SK-N-SH (cell line): ENCODE measurements around the gene MARCHF3. TPM values are rescaled to one million over a fixed set of nuclear protein-coding genes. Genes with fewer than 3 reads are reported as not detected.
A peak's percentile ranks its signal among the peaks of the same experiment; 100 is the strongest.

Experiments
- CTCF ChIA-PET: fragments of 300-600, 350-600 bp; formaldehyde crosslinking; extraction: SDS; loops from one replicate; lab custom pipeline; 2021; lab: Yijun Ruan, JAX
- POLR2A ChIA-PET: fragments of 350-600 bp; sonication (Branson Sonifier 250); formaldehyde crosslinking; extraction: SDS; loops from one replicate; lab custom pipeline; 2020; ENCODE audit warnings: antibody characterized with exemption, inconsistent platforms; lab: Yijun Ruan, JAX
- DNase-seq: peaks from one replicate; pipeline ENCODE4 v3.0.0; 2012
- H2AFZ ChIP-seq: fragments of 200-600 bp; sonication (generic); 2 replicates; pipeline ENCODE4 v1.8.1; 2016; ENCODE audit warnings: antibody characterized with exemption, mild to moderate bottlenecking, low read depth
- H3F3A ChIP-seq: fragments of 200-600 bp; sonication (generic); replicated peaks from 2 replicates; pipeline ENCODE3; 2016; ENCODE audit warnings: antibody characterized with exemption, mild to moderate bottlenecking; ENCODE audit not compliant: insufficient read depth
- H3K27ac ChIP-seq, 2 experiments: fragments of 200-500 bp in 1 of 2; fragments of 200-600 bp in 1 of 2; sonication (Bioruptor generic) in 1 of 2; sonication (generic), shearing (Covaris generic) in 1 of 2; 2 replicates each; pipeline versions ENCODE4 v1.5.1 to v1.6.1; 2014 to 2016; ENCODE audit warnings: low read depth in 2 of 2, inconsistent platforms in 1 of 2, low read length in 1 of 2, mild to moderate bottlenecking in 1 of 2, mixed read lengths in 1 of 2
- H3K27me3 ChIP-seq: fragments of 200-600 bp; sonication (generic), shearing (Covaris generic); 2 replicates; pipeline ENCODE4 v1.6.1; 2016; ENCODE audit warnings: mixed run types; ENCODE audit not compliant: insufficient read depth
- H3K36me3 ChIP-seq, 2 experiments: fragments of 200-500 bp in 1 of 2; fragments of 200-600 bp in 1 of 2; sonication (Bioruptor generic) in 1 of 2; sonication (generic) in 1 of 2; replicated peaks in 1 of 2; 2 replicates each; pipeline versions ENCODE3 to v1.5.1; 2014 to 2016; ENCODE audit warnings: low read length in 1 of 2, mild to moderate bottlenecking in 1 of 2; ENCODE audit not compliant: insufficient read depth in 2 of 2, control insufficient read depth in 1 of 2
- H3K4me1 ChIP-seq, 2 experiments: fragments of 200-500 bp in 1 of 2; fragments of 200-600 bp in 1 of 2; sonication (Bioruptor generic) in 1 of 2; sonication (generic), shearing (Covaris generic) in 1 of 2; 2 replicates each; pipeline versions ENCODE4 v1.5.1 to v1.6.1; 2014 to 2016; ENCODE audit warnings: low read depth in 1 of 2, low read length in 1 of 2, mixed run types in 1 of 2; ENCODE audit not compliant: insufficient read depth in 2 of 2, control insufficient read depth in 1 of 2
- H3K4me2 ChIP-seq: fragments of 200-600 bp; sonication (generic), shearing (Covaris generic); 2 replicates; pipeline ENCODE4 v1.6.1; 2017; ENCODE audit warnings: mixed run types
- H3K4me3 ChIP-seq, 2 experiments: fragments of 200-500 bp in 1 of 2; fragments of 200-600 bp in 1 of 2; sonication (Bioruptor generic) in 1 of 2; sonication (generic), shearing (Covaris generic) in 1 of 2; 2 replicates each; pipeline versions ENCODE4 v1.5.1 to v1.8.1; 2014 to 2016; ENCODE audit warnings: low read depth in 2 of 2, inconsistent platforms in 1 of 2, low read length in 1 of 2, mild to moderate bottlenecking in 1 of 2, mixed read lengths in 1 of 2, moderate library complexity in 1 of 2
- H3K79me2 ChIP-seq: fragments of 200-600 bp; sonication (generic); 2 replicates; pipeline ENCODE4 v1.8.1; 2017; ENCODE audit warnings: mild to moderate bottlenecking; ENCODE audit not compliant: insufficient read depth
- H3K9ac ChIP-seq: fragments of 200-600 bp; sonication (generic); 2 replicates; pipeline ENCODE4 v1.6.1; 2017; ENCODE audit warnings: mixed run types
- H3K9me2 ChIP-seq: fragments of 200-600 bp; sonication (generic); 2 replicates; pipeline ENCODE4 v1.6.1; 2017; ENCODE audit warnings: mixed run types
- H3K9me3 ChIP-seq: fragments of 200-600 bp; sonication (generic); 2 replicates; pipeline ENCODE4 v1.6.1; 2017; ENCODE audit warnings: mixed run types, mild to moderate bottlenecking, moderate library complexity
- H4K20me1 ChIP-seq: fragments of 200-600 bp; sonication (generic); 2 replicates; pipeline ENCODE4 v1.6.1; 2017; ENCODE audit warnings: mild to moderate bottlenecking, mixed run types; ENCODE audit not compliant: insufficient read depth
- ELF1 ChIP-seq: IDR thresholded peaks from 2 replicates; pipeline ENCODE4 v1.4.0; 2012
- FOSL2 ChIP-seq: IDR thresholded peaks from 2 replicates; pipeline ENCODE4 v1.4.0; 2012; ENCODE audit warnings: low read depth, mild to moderate bottlenecking, moderate library complexity, borderline replicate concordance
- FOXJ3 ChIP-seq: sonication (generic); formaldehyde crosslinking; IDR thresholded peaks from 2 replicates; pipeline ENCODE4 v1.5.1; 2020; ENCODE audit warnings: mild to moderate bottlenecking, missing genetic modification reagents
- GATA2 ChIP-seq: sonication (generic); formaldehyde crosslinking; IDR thresholded peaks from 2 replicates; pipeline ENCODE4 v1.5.0; 2020; ENCODE audit warnings: mild to moderate bottlenecking, missing genetic modification reagents
- RAD21 ChIP-seq: IDR thresholded peaks from 2 replicates; pipeline ENCODE4 v1.6.1; 2012; ENCODE audit warnings: mild to moderate bottlenecking, low read length
- REST ChIP-seq: IDR thresholded peaks from 2 replicates; pipeline ENCODE4 v1.6.1; 2012; ENCODE audit warnings: mild to moderate bottlenecking, low read depth, low read length, moderate library complexity
- RXRA ChIP-seq: IDR thresholded peaks from 2 replicates; pipeline ENCODE4 v1.4.0; 2012; ENCODE audit warnings: low read depth, mild to moderate bottlenecking, borderline replicate concordance
- TCF12 ChIP-seq: IDR thresholded peaks from 2 replicates; pipeline ENCODE4 v1.4.0; 2012
- YY1 ChIP-seq: IDR thresholded peaks from 2 replicates; pipeline ENCODE4 v1.4.0; 2012; ENCODE audit warnings: low read depth, mild to moderate bottlenecking
- WGBS: methylation state at CpG from one replicate; pipeline ENCODE4 v1.1.6; 2017; ENCODE audit warnings: low lambda C conversion rate; 5-methylcytosine and 5-hydroxymethylcytosine counted together
- polyA plus RNA-seq, 3 experiments: library from polyadenylated mRNA; depleted of rRNA; stranded (reverse); fragments of >200 nt; gene quantifications; 2 replicates each; pipeline ENCODE4 v1.2.3, GENCODE V29; 2012

Gene MARCHF3
- polyA plus RNA-seq, 1 of the 3 experiments (the other 2 are of a cell fraction) = 21.5 TPM

GRCh38 chr5:127077366-127077765 lies 47.0 kb upstream of the MARCHF3 start:
- Histone ChIP-seq H3K4me1 (peaks cover 3 to 7% of the 10 kb centered on the region in 2 experiments; a peak in 2 of 4 replicates), H3K27ac (no peak overlapping the region), H3K4me3 (no peak overlapping the region), H3K79me2 (no peaks in the 10 kb centered on the region), H4K20me1 (no peaks in the 10 kb centered on the region), H3K36me3 (no peaks in the 10 kb centered on the region), H3F3A (peaks cover 15% of the 10 kb centered on the region), H2AFZ (no peak overlapping the region), H3K4me2 (no peak overlapping the region), H3K9me3 (no peaks in the 10 kb centered on the region), H3K9me2 (no peaks in the 10 kb centered on the region), H3K9ac (no peak overlapping the region), H3K27me3 (no peaks in the 10 kb centered on the region)
- TF ChIP-seq ELF1 (no peak), TCF12 (no peak), YY1 (no peak)
- POLR2A ChIA-PET = interaction anchor here (0.6 kb wide), 1 partner anchor 212 kb away, joined by 3 read pairs; no protein-coding TSS in a partner anchor
- WGBS = 80% methylated on average over 1 of the region's 1 CpG
- CTCF ChIA-PET = no interaction called here
- DNase-seq = no peak

GRCh38 chr5:127076315-127077129 lies 46.2 kb upstream of the MARCHF3 start:
- H3K27ac ChIP-seq = no peak overlapping the region
- H3K4me3 ChIP-seq = no peak overlapping the region
- TF ChIP-seq RAD21 (no peak), GATA2 (no peak), FOSL2 (peak; percentile 46; the same call in 1 of the 2 replicates), RXRA (0 out of 2 replicates have a peak, but pooled peaks have one; percentile 14), YY1 (no peak), REST (no peak), FOXJ3 (CRISPR knock-in tag) (no peak)
- TF ChIP-seq, all 33 proteins: peak for 2
- ChIA-PET POLR2A (no interaction called here), CTCF (no interaction called here)
- no peak overlapping the region for H3K9ac ChIP-seq
- H3K9me2 ChIP-seq = no peaks in the 10 kb centered on the region
- no peak overlapping the region for H2AFZ ChIP-seq
- H3K27me3 ChIP-seq = no peaks in the 10 kb centered on the region
- H3K4me2 ChIP-seq = no peak overlapping the region
- DNase-seq = no peak
- no peaks in the 10 kb centered on the region for H3K9me3 ChIP-seq
- WGBS = 63% methylated on average over 4 of the region's 4 CpGs
- H3F3A ChIP-seq = peaks cover 15% of the 10 kb centered on the region
- H3K79me2 ChIP-seq = no peaks in the 10 kb centered on the region
- H3K4me1 ChIP-seq = peaks cover 3 to 7% of the 10 kb centered on the region in 2 experiments; a peak in 2 of 4 replicates
- H3K36me3 ChIP-seq = no peaks in the 10 kb centered on the region
- H4K20me1 ChIP-seq = no peaks in the 10 kb centered on the region
